B cell (primary cell): Measurements from ENCODE around the gene ZFPM1. TPM values are rescaled to one million over a fixed set of nuclear protein-coding genes. Genes with fewer than 3 reads are reported as not detected.
A peak's percentile ranks its signal among the peaks of the same experiment; 100 is the strongest.

Experiments
- ATAC-seq: fragments of 200-7000 bp; cut with Tn5 transposase; one replicate; pipeline ENCODE4 v1.10.0; 2021; ENCODE audit warnings: low read depth, mild to moderate bottlenecking, moderate number of reproducible peaks, moderate library complexity
- CTCF ChIA-PET: fragments of 350-600 bp; sonication (Branson Sonifier 250); formaldehyde crosslinking; loops from one replicate; lab custom pipeline; 2021; ENCODE audit warnings: antibody characterized with exemption, inconsistent platforms; lab: Charles Lee
- POLR2A ChIA-PET: fragments of 350-600 bp; sonication (Branson Sonifier 250); formaldehyde crosslinking; loops from one replicate; lab custom pipeline; 2021; ENCODE audit warnings: antibody characterized with exemption; lab: Charles Lee
- DNase-seq: peaks from one replicate; pipeline ENCODE4 v3.0.0; 2013
- H2AFZ ChIP-seq: 2 replicates; pipeline ENCODE4 v1.6.1; 2012; ENCODE audit warnings: mild to moderate bottlenecking, low read depth, low read length; ENCODE audit not compliant: insufficient read depth, poor library complexity, severe bottlenecking
- H3K27ac ChIP-seq, 2 donors: 1 replicate in 1 of 2; 2 replicates in 1 of 2; pipeline ENCODE4 v1.5.1; 2012 to 2013; ENCODE audit warnings: low read length in 2 of 2, mild to moderate bottlenecking in 2 of 2, moderate library complexity in 1 of 2
- H3K27me3 ChIP-seq, 4 experiments: fragments of 200-600 bp in 1 of 4; sonication (generic) in 1 of 4; replicated peaks in 1 of 4; 1 replicate in 2 of 4; 2 replicates in 2 of 4; pipeline versions ENCODE4 v1.6.1 to v1.7.0; 2013 to 2016; ENCODE audit warnings: low read length in 3 of 4, mild to moderate bottlenecking in 2 of 4, mixed read lengths in 1 of 4, moderate library complexity in 1 of 4; ENCODE audit not compliant: insufficient read depth in 4 of 4, control insufficient read depth in 3 of 4; ENCODE audit errors: control extremely low read depth in 1 of 4
- H3K36me3 ChIP-seq, 2 experiments: replicated peaks in 1 of 2; 1 replicate in 1 of 2; 2 replicates in 1 of 2; pipeline versions ENCODE4 v1.6.1 to v1.7.1; 2013; ENCODE audit warnings: low read length in 1 of 2; ENCODE audit not compliant: insufficient read depth in 2 of 2, control insufficient read depth in 1 of 2; ENCODE audit errors: control extremely low read depth in 1 of 2, extremely low read depth in 1 of 2
- H3K4me1 ChIP-seq, 2 donors: fragments of 200-600 bp in 1 of 2; sonication (generic) in 1 of 2; 1 replicate in 1 of 2; 2 replicates in 1 of 2; pipeline versions ENCODE4 v1.5.1 to v1.6.1; 2013 to 2017; ENCODE audit warnings: low read length in 2 of 2; ENCODE audit not compliant: control insufficient read depth in 2 of 2, insufficient read depth in 2 of 2
- H3K4me2 ChIP-seq: replicated peaks from 2 replicates; pipeline ENCODE3; 2012; ENCODE audit warnings: mild to moderate bottlenecking, low read depth, low read length; ENCODE audit not compliant: poor library complexity, severe bottlenecking
- H3K4me3 ChIP-seq, 5 experiments: fragments of 200-600 bp in 1 of 5; sonication (generic) in 1 of 5; 1 replicate in 3 of 5; 2 replicates in 2 of 5; pipeline versions ENCODE4 v1.5.1 to v1.7.0; 2011 to 2016; ENCODE audit warnings: low read length in 4 of 5, mild to moderate bottlenecking in 4 of 5, low read depth in 2 of 5, control low read depth in 1 of 5, moderate library complexity in 1 of 5; ENCODE audit not compliant: insufficient read depth in 1 of 5; ENCODE audit errors: control extremely low read depth in 1 of 5, extremely low read depth in 1 of 5
- H3K79me2 ChIP-seq: fragments of 200-600 bp; sonication (generic); one replicate; pipeline ENCODE4 v1.6.0; 2016; ENCODE audit warnings: low read length; ENCODE audit not compliant: control insufficient read depth, insufficient read depth
- H3K9ac ChIP-seq: fragments of 200-600 bp; sonication (generic); 2 replicates; pipeline ENCODE4 v1.6.1; 2017; ENCODE audit warnings: mild to moderate bottlenecking, low read length, moderate library complexity
- H3K9me3 ChIP-seq, 3 donors: one replicate each; pipeline versions ENCODE4 v1.6.1 to v1.7.1; 2013; ENCODE audit warnings: low read length in 2 of 3; ENCODE audit not compliant: control insufficient read depth in 2 of 3, insufficient read depth in 1 of 3; ENCODE audit errors: control extremely low read depth in 1 of 3
- H4K20me1 ChIP-seq: 2 replicates; pipeline ENCODE4 v1.6.0; 2012; ENCODE audit warnings: mild to moderate bottlenecking, low read length; ENCODE audit not compliant: insufficient read depth, control insufficient read depth, poor library complexity, severe bottlenecking
- H3K27ac Mint-ChIP-seq: one replicate; pipeline ENCODE4 v1.8.0; 2021; ENCODE audit warnings: mixed read lengths
- H3K27me3 Mint-ChIP-seq: one replicate; pipeline ENCODE4 v1.8.0; 2021; ENCODE audit warnings: mixed read lengths
- H3K4me1 Mint-ChIP-seq: one replicate; pipeline ENCODE4 v1.8.0; 2021; ENCODE audit warnings: mixed read lengths
- H3K4me3 Mint-ChIP-seq: one replicate; pipeline ENCODE4 v1.8.0; 2021; ENCODE audit warnings: mixed read lengths
- H3K9me3 Mint-ChIP-seq: one replicate; pipeline ENCODE4 v1.8.0; 2022; ENCODE audit warnings: mixed read lengths; ENCODE audit not compliant: insufficient read depth
- CTCF ChIP-seq: fragments of 200-600 bp; IDR thresholded peaks from one replicate; pipeline ENCODE4 v1.8.0; 2022; ENCODE audit warnings: antibody characterized with exemption, mild to moderate bottlenecking
- EZH2 ChIP-seq: IDR thresholded peaks from 2 replicates; pipeline ENCODE4 v1.6.1; 2012; ENCODE audit warnings: borderline replicate concordance, low read depth, mild to moderate bottlenecking, moderate library complexity, low read length; ENCODE audit not compliant: insufficient read depth, poor library complexity, severe bottlenecking
- WGBS: methylation state at CpG from one replicate; pipeline ENCODE4 v1.1.5; 2013; ENCODE audit warnings: missing lambda C conversion rate; ENCODE audit not compliant: insufficient coverage; 5-methylcytosine and 5-hydroxymethylcytosine counted together
- intact Hi-C: fragments of 100-400 bp; cut with micrococcal nuclease; formaldehyde crosslinking; loops from one replicate; pipeline ENCODE4 v1.10.0; 2022
- polyA plus RNA-seq: library from polyadenylated mRNA; depleted of rRNA; stranded (reverse); fragments of >200 nt; gene quantifications from 2 replicates; pipeline ENCODE4 v1.2.3, GENCODE V29; 2012
- total RNA-seq, 2 donors: library from RNA; stranded (reverse); fragments of 120-200 nt in 1 of 2; gene quantifications; 1 replicate in 1 of 2; 2 replicates in 1 of 2; pipeline versions ENCODE4 v1.2.3 to v1.2.4, GENCODE V29; 2013 to 2022

The ZFPM1 gene
- total and polyA plus RNA-seq, 2 donors (not counting 1 experiment from before 2014, with no cell fraction given): 4.3 to 34.6 TPM

- POLR2A ChIA-PET: interaction anchor here (0.9 kb wide), 1 partner anchor 14 kb away, joined by 3 read pairs; no protein-coding TSS in a partner anchor
- H3K79me2 ChIP-seq: peaks cover 55% of the 10 kb centered on the region
- peaks cover 56 to 84% of the 10 kb centered on the region in 2 donors for H3K4me1 ChIP-seq
- no peaks in the 10 kb centered on the region for H3K9me3 Mint-ChIP-seq
- DNase-seq (no peak), ATAC-seq (peak; percentile 18)
- H3K36me3 ChIP-seq: no peaks in the 10 kb centered on the region
- peak overlapping the region; percentile 43 to 69 for H3K27ac ChIP-seq
- no peaks in the 10 kb centered on the region for H3K27me3 Mint-ChIP-seq
- H3K4me3 Mint-ChIP-seq: peak overlapping the region; percentile 70
- no peaks in the 10 kb centered on the region for H3K27me3 ChIP-seq
- H3K27ac Mint-ChIP-seq: peak overlapping the region; percentile 59
- CTCF ChIA-PET: interaction anchor here (1.3 to 2.0 kb wide), 2 partner anchors 9 to 14 kb away, joined by 5 to 6 read pairs; no protein-coding TSS in a partner anchor
- intact Hi-C loops: loop anchor here (1.0 kb wide), 1 partner anchor 9 kb away; no protein-coding TSS in a partner anchor
- 52% methylated on average over 14 of the region's 15 CpGs for WGBS
- H3K9me3 ChIP-seq: no peaks in the 10 kb centered on the region
- H3K4me1 Mint-ChIP-seq: peaks cover 66% of the 10 kb centered on the region
- peak overlapping the region; percentile 74 for H3K4me2 ChIP-seq
- H3K4me3 ChIP-seq: peak overlapping the region in 3 of 5 experiments; percentile 2 to 23 (median 20)
- peak overlapping the region; percentile 50 for H3K9ac ChIP-seq
- H4K20me1 ChIP-seq: peaks cover 60% of the 10 kb centered on the region
- TF ChIP-seq CTCF: no peak
- TF ChIP-seq EZH2: no peak
- H2AFZ ChIP-seq: no peak overlapping the region
These were observed 13.2 kb downstream of the ZFPM1 start for GRCh38 chr16:88466175-88466862.

GRCh38 chr16:88466949-88467348 is 13.9 kb downstream of the ZFPM1 start:
- Mint-ChIP-seq H3K9me3 (no peaks in the 10 kb centered on the region), H3K27me3 (no peaks in the 10 kb centered on the region), H3K4me3 (peak overlapping the region; percentile 13), H3K27ac (peak overlapping the region; percentile 26), H3K4me1 (peaks cover 63% of the 10 kb centered on the region)
- ChIA-PET POLR2A (interaction anchor here (0.9 kb wide), 1 partner anchor 15 kb away, joined by 3 read pairs; no protein-coding TSS in a partner anchor), CTCF (interaction anchor here (1.3 to 2.0 kb wide), 2 partner anchors 9 to 13 kb away, joined by 5 to 6 read pairs; no protein-coding TSS in a partner anchor)
- WGBS: 90% methylated on average over 13 of the region's 13 CpGs
- peaks cover 54 to 84% of the 10 kb centered on the region in 2 donors for H3K4me1 ChIP-seq
- intact Hi-C loops: loop anchor here (1.0 kb wide), 1 partner anchor 10 kb away; no protein-coding TSS in a partner anchor
- DNase-seq (no peak), ATAC-seq (no peak)
- peaks cover 53% of the 10 kb centered on the region for H4K20me1 ChIP-seq
- no peak overlapping the region for H3K27ac ChIP-seq
- H3K79me2 ChIP-seq: peaks cover 49% of the 10 kb centered on the region
- H3K27me3 ChIP-seq: no peaks in the 10 kb centered on the region
- H3K9ac ChIP-seq: peak overlapping the region; percentile 50
- no peak for TF ChIP-seq EZH2
- TF ChIP-seq CTCF: no peak
- H3K4me2 ChIP-seq: peak overlapping the region; percentile 74
- H3K9me3 ChIP-seq: no peaks in the 10 kb centered on the region
- no peak overlapping the region for H3K4me3 ChIP-seq
- H2AFZ ChIP-seq: no peak overlapping the region
- no peaks in the 10 kb centered on the region for H3K36me3 ChIP-seq
